Germinal center (tissue), 1 donor: ENCODE data around the gene PRKCZ.

Experiments used
- DNase-seq: peaks from one replicate; pipeline ENCODE4 v3.0.0; 2012; ENCODE audit warnings: mixed read lengths, low spot score

PRKCZ gene

DNA sequence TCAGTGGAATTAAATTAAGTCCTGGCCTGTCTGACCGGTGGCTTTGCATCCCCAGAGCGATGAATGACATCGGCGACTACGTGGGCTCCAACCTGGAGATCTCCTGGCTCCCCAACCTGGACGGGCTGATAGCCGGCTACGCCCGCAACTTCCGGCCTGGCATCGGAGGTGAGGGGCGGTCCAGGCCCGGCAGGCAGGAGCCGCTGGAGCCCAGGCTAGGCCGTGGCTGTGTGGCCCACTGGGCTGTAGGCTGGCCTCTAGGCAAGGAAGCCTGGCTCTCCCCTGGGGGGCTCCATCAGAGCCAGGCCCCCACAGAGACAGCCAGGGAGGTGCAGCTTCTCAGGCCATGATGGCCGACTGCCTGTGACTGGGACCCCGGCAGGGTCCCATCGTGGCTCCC lies 25.3 kb upstream of the PRKCZ start:
- DNase-seq = no peak

- no peak for DNase-seq
Observed at GRCh38 chr1:2025491-2025981, 24.7 kb upstream of the PRKCZ start.

DNA sequence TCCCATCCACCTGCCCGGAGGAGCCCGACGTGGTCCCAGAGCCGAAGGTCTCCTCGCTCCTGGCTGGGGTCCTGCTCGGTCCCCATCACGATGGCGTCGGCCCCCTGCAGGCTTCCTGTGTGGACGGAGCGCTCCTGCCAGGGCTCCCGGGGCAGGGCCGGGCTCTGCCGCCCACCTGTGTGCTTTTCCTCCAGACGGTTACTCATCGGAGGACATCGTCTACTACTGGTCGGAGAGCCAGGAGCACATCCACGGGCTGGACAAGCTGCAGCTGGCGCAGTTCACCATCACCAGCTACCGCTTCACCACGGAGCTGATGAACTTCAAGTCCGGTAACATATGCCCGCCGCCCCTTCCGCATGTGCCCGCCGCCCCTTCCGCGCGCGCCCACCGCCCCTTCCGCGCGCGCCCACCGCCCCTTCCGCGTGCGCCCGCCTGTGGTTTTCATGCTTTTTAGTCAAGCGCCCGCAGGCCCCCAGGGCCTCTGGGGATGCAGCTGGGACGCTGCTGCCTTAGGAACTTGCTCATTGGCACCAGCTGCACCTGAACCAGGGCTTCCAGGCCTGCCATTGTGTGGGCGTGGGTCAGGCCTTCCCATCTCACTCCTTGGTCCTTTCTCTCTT lies 22.1 kb upstream of the PRKCZ start:
- no peak for DNase-seq

DNA sequence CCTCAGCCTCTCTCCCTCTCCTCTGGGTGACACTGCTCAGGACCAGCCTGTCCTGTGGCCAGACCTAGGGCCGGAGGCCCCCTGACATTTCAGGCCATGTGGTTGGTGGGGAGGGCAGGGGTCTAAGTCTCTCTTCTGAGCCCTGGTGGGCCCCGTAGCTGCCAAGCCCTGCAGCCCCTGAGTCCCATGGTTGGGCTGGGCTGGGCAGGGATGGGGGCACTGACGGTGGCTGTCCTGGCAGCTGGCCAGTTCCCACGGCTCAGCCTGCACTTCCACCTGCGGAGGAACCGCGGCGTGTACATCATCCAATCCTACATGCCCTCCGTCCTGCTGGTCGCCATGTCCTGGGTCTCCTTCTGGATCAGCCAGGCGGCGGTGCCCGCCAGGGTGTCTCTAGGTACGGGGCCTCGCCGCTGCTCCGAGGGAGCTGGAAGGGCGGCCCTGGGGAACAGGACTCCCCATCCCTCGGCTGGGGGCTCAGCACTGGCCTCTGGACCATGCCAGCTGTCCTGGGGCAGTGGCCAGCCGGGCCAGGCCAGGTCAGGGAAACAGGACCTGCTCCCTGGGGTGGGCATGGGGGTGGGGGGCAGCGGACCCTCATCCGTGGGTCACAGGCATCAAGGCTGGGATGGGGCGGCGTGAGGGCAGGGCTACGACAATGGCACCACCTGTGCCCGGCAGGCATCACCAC lies 21.2 kb upstream of the PRKCZ start:
- no peak for DNase-seq

- DNase-seq = no peak
Observed at GRCh38 chr1:2029561-2029960, 20.6 kb upstream of the PRKCZ start.

DNA sequence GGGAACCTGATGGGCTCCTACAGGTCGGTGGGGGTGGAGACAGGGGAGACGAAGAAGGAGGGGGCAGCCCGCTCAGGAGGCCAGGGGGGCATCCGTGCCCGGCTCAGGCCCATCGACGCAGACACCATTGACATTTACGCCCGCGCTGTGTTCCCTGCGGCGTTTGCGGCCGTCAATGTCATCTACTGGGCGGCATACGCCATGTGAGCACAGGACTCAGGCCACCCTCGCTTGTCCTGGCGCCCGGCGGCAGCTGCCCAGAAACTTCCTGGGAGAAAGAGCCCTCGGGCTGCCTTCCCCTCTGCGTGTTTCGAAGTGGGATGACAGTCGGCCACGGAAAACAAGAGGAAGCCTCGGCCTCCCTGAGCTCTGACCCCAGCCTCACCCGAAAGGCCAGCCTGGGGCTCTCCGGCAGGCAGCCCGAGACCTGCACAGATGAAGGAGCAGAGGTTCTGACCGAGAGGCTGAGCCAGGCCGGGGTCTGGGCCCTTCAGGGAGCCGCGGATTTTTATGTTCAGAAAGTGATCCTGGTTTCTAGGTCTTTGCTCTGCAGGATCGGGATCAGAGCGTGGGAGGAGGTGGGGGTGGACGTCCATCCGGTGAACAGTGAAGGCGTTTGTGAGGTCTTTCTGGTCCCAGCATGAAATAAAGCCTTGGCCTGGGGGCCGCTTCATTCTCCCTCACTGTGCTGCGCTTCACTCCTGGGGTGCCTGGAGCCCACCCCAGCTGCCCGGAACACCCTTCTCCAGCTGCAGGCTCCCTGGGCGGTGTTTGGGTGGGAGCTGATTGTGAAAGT lies 19.9 kb upstream of the PRKCZ start:
- DNase-seq = no peak

DNA sequence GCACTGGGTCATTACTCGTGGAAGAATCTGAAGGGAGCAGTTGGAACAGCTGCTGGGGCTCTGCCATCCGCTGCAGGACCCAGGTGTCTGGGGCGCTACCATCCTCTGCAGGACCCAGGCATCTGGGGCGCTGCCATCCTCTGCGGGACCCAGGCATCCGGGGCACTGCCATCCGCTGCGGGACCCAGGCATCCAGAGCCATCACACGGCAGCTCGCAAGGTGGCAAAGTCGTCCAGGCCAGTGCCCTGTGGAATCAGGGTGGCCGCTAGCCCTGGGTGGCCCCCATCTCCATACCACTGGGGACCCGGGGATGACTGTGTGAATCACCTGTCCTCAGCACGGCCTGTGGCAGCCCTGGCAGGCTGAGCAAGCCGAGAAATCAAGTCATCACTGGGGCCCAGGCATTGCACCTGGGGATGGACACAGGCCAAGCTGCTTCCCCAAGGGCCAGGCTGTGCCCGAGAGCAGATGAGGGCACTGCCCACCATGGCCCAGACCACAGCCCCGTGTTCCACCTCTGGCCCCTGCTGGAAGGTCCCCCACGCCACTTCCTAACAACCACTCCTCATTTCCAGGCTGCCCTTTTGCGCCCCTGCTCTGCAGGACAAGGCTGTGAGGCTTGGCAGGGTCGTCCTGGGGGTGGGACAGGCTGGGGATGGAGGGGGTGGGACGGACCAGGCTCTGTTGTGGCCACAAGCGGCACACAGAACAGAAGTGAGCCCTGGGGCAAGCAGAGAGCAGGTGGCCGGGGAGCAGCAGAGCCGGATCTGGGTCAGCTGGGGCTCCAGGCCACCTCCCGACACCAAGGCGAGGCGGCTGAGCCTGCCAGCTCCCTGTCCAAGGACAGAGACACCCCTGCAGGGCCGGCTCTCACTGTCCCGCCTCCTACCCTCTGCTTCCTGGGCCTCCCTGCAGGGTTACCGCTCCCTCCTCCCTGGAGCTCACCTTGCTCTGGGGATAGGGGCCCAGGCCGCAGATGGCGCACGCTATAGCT lies 18.4 kb upstream of the PRKCZ start:
- DNase-seq = no peak

GRCh38 chr1:2032737-2033136 lies 17.5 kb upstream of the PRKCZ start:
- DNase-seq = no peak

GRCh38 chr1:2033165-2033564 lies 17.0 kb upstream of the PRKCZ start:
- no peak for DNase-seq

- no peak for DNase-seq
Observed at GRCh38 chr1:2036287-2036686, 13.9 kb upstream of the PRKCZ start.

GRCh38 chr1:2037314-2037979 lies 12.8 kb upstream of the PRKCZ start:
- DNase-seq = no peak

- no peak for DNase-seq
Observed at GRCh38 chr1:2038229-2038628, 12.0 kb upstream of the PRKCZ start.

DNA sequence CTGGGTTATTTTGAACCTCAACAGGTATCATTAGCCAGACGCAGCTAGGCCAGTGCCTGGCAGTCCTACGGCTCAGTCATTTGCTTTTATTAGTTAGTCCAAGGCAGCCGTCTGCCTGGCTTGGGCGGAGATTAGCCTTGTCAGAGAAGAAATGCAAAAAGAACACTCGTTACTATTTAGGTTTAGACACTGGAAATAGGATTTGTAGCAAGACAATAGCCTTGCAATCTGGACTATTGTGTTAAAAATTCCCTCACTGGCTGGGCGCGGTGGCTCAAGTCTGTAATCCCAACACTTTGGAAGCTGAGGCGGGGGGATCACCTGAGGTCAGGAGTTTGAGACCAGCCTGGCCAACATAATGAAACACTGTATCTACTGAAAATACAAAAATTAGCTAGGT lies 11.0 kb upstream of the PRKCZ start:
- DNase-seq = no peak

GRCh38 chr1:2041305-2041704 lies 8.9 kb upstream of the PRKCZ start:
- no peak for DNase-seq

GRCh38 chr1:2041887-2042286 lies 8.3 kb upstream of the PRKCZ start:
- DNase-seq = no peak

DNA sequence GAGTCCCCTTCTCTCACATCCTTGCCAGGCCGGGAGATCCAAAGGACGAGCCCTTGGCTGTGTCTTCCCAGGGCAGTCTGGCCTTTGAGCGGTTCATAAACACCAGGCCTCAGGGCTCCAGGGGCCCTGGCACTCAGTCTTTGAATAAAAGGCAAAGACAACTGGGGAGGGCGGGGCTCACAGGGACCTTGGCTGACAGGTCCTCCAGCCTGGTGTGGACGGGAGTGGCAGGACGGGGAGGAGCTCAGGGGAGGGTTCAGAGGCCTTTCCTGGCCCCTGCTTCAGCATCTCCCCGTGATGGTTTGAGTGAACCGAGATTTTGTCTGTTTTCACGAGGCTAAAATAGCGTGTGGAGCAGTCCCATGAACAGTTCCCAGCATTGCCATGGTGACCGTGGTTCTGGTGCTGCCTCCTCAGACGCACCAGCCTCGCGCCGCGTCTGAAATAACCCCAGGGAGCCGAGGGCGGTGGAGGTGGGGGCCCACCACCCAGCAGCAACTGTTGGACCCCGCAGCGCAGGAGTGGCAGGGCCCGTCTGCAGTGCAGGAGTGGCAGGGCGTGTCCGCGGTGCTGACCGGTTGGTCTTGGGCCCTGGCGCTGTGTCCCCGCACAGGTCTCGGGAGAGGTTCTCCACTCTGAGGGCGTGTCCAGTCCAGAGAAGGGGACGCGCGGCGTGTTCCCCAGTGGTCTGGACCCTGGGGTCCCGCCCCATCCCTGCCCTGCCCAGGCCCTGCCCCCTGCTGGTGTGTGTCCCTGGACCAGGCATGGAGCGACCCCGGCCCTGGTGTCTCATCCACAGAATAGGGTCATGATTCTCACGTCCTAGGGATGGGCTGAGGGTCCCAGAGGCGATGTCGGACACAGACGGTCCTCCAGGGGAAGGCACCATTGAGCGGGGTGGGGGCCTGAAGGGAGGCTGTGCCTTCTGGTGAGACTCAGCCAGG lies 7.1 kb upstream of the PRKCZ start:
- no peak for DNase-seq

DNA sequence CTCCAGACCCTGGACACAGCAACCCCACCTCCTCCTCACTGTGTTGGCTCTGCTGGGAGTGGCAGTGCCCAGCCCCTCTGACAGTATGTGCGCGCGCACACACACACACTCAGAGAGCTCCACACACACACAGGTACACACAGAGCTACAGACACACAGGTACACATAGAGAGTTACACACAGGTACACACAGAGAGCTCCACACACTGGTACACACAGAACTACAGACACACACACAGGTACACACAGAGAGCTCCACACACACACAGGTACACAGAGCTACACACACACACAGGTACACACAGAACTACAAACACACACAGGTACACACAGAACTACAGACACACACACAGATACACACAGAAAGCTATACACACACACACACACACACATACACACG lies 6.3 kb upstream of the PRKCZ start:
- no peak for DNase-seq

- peak; percentile 84 for DNase-seq
Observed at GRCh38 chr1:2044510-2045319, 5.5 kb upstream of the PRKCZ start.

DNA sequence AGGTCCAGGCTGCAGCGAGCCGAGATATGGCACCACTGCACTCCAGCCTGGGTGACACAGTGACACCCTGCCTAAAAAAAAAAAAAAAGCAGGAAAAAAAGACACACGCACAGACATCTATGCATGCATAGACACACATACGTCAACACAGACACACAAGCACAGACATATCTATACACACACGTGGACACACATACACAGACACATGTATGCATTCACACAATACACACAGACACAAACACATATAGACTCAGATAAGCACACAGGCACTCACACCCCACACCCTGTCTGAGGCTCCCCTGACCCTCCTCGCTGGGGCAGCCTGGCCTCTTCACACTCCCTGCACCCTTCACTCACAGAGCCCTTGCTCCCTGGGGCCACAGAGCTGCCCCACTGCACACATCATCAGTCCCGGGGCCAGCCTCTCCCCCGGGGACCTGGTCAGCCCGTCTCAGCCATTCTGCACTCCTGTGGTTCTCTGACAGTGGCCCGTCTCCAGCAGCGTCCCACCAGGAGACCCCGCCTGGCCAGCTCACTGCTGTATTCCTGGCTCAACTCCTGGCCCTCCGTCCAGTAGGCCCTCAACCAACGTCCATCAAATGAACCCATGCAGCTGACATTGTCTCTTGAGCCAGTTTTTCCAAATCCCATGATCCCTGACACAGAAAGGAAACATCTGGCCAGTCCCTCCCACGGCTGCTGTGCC lies 4.6 kb upstream of the PRKCZ start:
- no peak for DNase-seq
